Stomach (tissue), 4 donors: ENCODE data around the gene DGKD.

Source experiments
- POLR2AphosphoS5 ChIP-seq, 3 donors: sonication (generic); formaldehyde crosslinking; IDR thresholded peaks; one replicate each; pipeline ENCODE4 v1.6.1; 2016; ENCODE audit warnings: antibody characterized with exemption in 3 of 3
- TF ChIP-seq, protein P1 (sequence below), 7 experiments: fragments of 450-650 bp in 4 of 7; fragments of 200-600 bp in 3 of 7; sonication (generic) in 3 of 7; IDR thresholded peaks; one replicate each; pipeline ENCODE4 v1.5.1; 2016 to 2019; ENCODE audit warnings: antibody characterized with exemption in 7 of 7, control low read depth in 2 of 7, mild to moderate bottlenecking in 1 of 7

DNA sequence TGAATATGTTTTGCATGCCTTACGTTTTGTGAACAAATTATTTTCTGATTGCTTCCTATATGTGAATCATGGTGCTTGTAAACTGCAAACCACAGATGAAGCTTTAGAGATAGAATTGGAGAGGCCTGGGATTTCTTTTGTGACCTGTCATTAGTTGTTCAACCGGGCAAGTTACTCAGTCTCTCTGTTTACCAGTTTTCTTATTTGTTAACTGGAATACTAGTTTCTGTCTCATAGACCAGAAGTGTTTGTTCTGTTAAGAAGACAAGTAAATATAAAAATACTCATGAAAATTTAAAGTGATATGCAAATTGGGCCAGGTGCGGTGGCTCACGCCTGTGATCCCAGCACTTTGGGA, 27.3 kb downstream of the DGKD start:
- TF ChIP-seq, protein P1, sequence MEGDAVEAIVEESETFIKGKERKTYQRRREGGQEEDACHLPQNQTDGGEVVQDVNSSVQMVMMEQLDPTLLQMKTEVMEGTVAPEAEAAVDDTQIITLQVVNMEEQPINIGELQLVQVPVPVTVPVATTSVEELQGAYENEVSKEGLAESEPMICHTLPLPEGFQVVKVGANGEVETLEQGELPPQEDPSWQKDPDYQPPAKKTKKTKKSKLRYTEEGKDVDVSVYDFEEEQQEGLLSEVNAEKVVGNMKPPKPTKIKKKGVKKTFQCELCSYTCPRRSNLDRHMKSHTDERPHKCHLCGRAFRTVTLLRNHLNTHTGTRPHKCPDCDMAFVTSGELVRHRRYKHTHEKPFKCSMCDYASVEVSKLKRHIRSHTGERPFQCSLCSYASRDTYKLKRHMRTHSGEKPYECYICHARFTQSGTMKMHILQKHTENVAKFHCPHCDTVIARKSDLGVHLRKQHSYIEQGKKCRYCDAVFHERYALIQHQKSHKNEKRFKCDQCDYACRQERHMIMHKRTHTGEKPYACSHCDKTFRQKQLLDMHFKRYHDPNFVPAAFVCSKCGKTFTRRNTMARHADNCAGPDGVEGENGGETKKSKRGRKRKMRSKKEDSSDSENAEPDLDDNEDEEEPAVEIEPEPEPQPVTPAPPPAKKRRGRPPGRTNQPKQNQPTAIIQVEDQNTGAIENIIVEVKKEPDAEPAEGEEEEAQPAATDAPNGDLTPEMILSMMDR (IDR thresholded peaks at IDR 0.05) = no peak
- no peak for TF ChIP-seq POLR2AphosphoS5 (IDR thresholded peaks at IDR 0.05)
